Parathyroid adenoma (tissue), 2 donors: ENCODE data around the gene LY6G5C.

Experiments
- H2AFZ ChIP-seq: fragments of 300-600 bp; sonication (generic); one replicate; pipeline ENCODE4 v1.7.0; 2017; ENCODE audit warnings: antibody characterized with exemption, mild to moderate bottlenecking
- H3K27ac ChIP-seq: fragments of 300-600 bp; sonication (generic); one replicate; pipeline ENCODE4 v1.7.0; 2017
- H3K27me3 ChIP-seq: fragments of 300-600 bp; sonication (generic); one replicate; pipeline ENCODE4 v1.7.0; 2017; ENCODE audit warnings: low read length; ENCODE audit not compliant: control insufficient read depth, insufficient read depth
- H3K36me3 ChIP-seq: fragments of 300-600 bp; sonication (generic); one replicate; pipeline ENCODE4 v1.7.0; 2017; ENCODE audit warnings: low read length; ENCODE audit not compliant: control insufficient read depth, insufficient read depth
- H3K4me1 ChIP-seq: fragments of 300-600 bp; sonication (generic); one replicate; pipeline ENCODE4 v1.7.0; 2017; ENCODE audit warnings: control low read depth
- H3K4me2 ChIP-seq: fragments of 300-600 bp; sonication (generic); one replicate; pipeline ENCODE4 v1.7.0; 2017; ENCODE audit warnings: low read length
- H3K4me3 ChIP-seq: fragments of 300-600 bp; sonication (generic); one replicate; pipeline ENCODE4 v1.7.0; 2017; ENCODE audit warnings: low read depth, low read length
- H3K79me2 ChIP-seq: fragments of 300-600 bp; sonication (generic); one replicate; pipeline ENCODE4 v1.7.0; 2017; ENCODE audit warnings: control low read depth
- H3K9ac ChIP-seq: fragments of 300-600 bp; sonication (generic); one replicate; pipeline ENCODE4 v1.7.0; 2017; ENCODE audit warnings: mild to moderate bottlenecking
- H3K9me3 ChIP-seq: fragments of 300-600 bp; sonication (generic); one replicate; pipeline ENCODE4 v1.7.0; 2017; ENCODE audit warnings: low read length; ENCODE audit not compliant: control insufficient read depth
- CTCF ChIP-seq: fragments of 300-600 bp; sonication (generic); IDR thresholded peaks from one replicate; pipeline ENCODE4 v1.7.0; 2017; ENCODE audit warnings: antibody characterized with exemption, mild to moderate bottlenecking
- donor health status: primary hyperparathyroidism.

LY6G5C gene

GRCh38 chr6:31666337-31666965 lies 14.4 kb downstream of the LY6G5C start:
- Histone ChIP-seq H3K9me3 (no peaks in the 10 kb centered on the region), H3K27me3 (no peaks in the 10 kb centered on the region), H3K4me2 (peak overlapping the region; percentile 98), H3K9ac (peak overlapping the region; percentile 91), H3K4me3 (peak overlapping the region; percentile 99), H3K4me1 (peaks cover 8% of the 10 kb centered on the region), H3K27ac (peak overlapping the region; percentile 99), H3K36me3 (no peaks in the 10 kb centered on the region), H3K79me2 (peaks cover 18% of the 10 kb centered on the region), H2AFZ (peak overlapping the region; percentile 92)
- no peak for TF ChIP-seq CTCF

GRCh38 chr6:31665501-31666336 lies 15.1 kb downstream of the LY6G5C start, which contains the start of gene CSNK2B:
TSS of gene CSNK2B (plus strand) at chr6:31666080. CDS start at chr6:31666832, 752 bp downstream.
- peak within 1 kb of the TSS; percentile 91 for H3K9ac ChIP-seq
- no peaks in the 10 kb centered on the region for H3K36me3 ChIP-seq

DNA sequence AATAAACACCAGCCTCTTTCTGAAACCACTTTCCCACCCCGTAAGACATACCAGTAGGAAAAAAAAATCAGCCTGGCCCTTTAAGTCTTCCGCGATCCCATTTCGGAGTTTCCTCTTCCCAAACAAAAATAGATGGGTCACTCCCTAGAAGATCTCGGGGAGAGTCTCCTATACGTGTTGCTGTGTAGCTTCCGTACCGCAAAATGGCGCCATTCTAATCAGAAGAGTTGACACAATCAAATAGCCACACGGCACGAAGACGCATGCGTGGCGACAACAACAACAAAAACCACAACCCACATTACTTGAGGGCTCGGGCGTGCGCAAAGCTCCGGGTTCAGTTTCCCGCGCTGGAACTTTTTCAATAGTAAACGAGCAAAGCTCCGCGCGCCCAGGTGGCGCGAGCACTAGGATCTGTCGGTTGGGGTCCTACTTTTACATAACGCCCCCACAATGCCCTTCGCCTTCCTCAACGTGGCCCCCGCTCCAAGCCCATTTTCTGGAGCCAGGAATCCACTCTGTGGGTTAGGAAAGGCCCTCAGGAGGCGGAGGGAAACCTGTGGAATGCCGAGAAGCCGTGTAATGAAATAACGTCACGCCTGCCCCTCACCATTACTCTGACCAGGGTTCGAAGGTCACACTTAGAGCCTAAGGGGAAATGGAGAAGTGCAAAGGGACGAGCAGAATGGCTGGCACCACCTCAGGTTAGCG lies 15.9 kb downstream of the LY6G5C start, which contains the start of gene GPANK1:
Gene GPANK1 (minus strand): TSS at position 208 of the 711 bp plus-strand sequence. CDS start 519 bp downstream, outside the sequence.
- peak within 1 kb of the TSS; percentile 38 for H3K9ac ChIP-seq
- H3K27ac ChIP-seq, result peak within 1 kb of the TSS; percentile 99
- no peak for TF ChIP-seq CTCF
- no peaks in the 10 kb centered on the region for H3K36me3 ChIP-seq
- peaks cover 12% of the 10 kb centered on the region for H3K4me1 ChIP-seq
- peak within 1 kb of the TSS; percentile 92 for H2AFZ ChIP-seq
- H3K4me2 ChIP-seq, result peak within 1 kb of the TSS; percentile 99
- peak within 1 kb of the TSS; percentile 99 for H3K4me3 ChIP-seq
- H3K27me3 ChIP-seq, result no peaks in the 10 kb centered on the region
- H3K9me3 ChIP-seq, result no peaks in the 10 kb centered on the region
- H3K79me2 ChIP-seq, result peaks cover 22% of the 10 kb centered on the region

More at GRCh38 chr6:31665501-31666336, 15.1 kb downstream of the LY6G5C start, which contains the start of gene CSNK2B:
- H3K79me2 ChIP-seq, result peaks cover 18% of the 10 kb centered on the region
- no peaks in the 10 kb centered on the region for H3K27me3 ChIP-seq
- peak within 1 kb of the TSS; percentile 99 for H3K4me2 ChIP-seq
- peak within 1 kb of the TSS; percentile 99 for H3K4me3 ChIP-seq
- H3K9me3 ChIP-seq, result no peaks in the 10 kb centered on the region
- H2AFZ ChIP-seq, result peak within 1 kb of the TSS; percentile 92
- peaks cover 12% of the 10 kb centered on the region for H3K4me1 ChIP-seq
- H3K27ac ChIP-seq, result peak within 1 kb of the TSS; percentile 99
- TF ChIP-seq CTCF, result peak; percentile 38

DNA sequence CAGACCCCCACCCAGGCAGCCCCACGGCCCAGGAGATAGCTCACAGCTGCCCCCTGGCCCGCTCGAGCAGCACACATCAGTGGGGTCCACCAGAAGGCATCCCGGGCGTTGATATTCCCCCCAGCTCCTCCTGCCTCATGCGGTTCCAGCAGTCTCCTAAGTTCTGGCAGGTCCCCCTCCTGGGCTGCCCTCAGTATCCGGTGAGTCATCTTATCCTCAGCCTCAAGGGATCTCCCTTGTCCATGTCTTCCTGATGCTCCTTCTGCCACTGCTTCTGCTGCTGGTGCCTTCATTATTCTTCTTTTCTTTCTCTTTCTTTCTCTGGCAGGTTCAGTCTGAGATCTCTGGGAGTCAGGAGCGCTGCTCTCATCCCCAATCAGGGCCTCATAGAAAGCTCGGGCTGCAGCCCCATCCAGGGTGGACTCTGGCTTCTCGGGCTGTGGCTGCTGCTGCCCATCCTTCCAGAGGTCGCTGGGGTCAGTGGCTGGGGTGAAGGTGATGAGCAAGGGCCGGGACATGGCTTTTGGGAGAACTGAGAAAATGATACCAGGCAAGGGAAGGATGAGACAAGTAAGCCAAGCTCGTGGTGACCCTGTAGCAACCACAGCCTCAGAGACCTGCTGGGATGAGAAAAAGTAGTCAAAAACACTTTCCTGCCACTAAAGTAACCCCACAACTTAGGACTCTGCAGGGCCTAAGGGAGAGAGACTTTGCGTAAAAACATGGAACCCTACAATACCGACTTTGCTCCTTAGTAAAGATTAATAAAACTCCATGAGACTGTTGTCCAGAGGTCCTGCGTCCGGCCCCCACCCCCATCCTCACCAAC lies 16.7 kb downstream of the LY6G5C start:
- Histone ChIP-seq H3K9me3 (no peaks in the 10 kb centered on the region), H3K4me2 (peak overlapping the region; percentile 99), H3K4me3 (peak overlapping the region; percentile 99), H3K4me1 (peaks cover 12% of the 10 kb centered on the region), H3K9ac (no peak overlapping the region), H3K79me2 (peaks cover 30% of the 10 kb centered on the region), H3K27me3 (no peaks in the 10 kb centered on the region), H2AFZ (peak overlapping the region; percentile 92), H3K27ac (peak overlapping the region; percentile 99), H3K36me3 (no peaks in the 10 kb centered on the region)
- no peak for TF ChIP-seq CTCF
